Naive B cell (primary cell): ENCODE data around the gene HMCN1. TPM values are rescaled to one million over a fixed set of nuclear protein-coding genes. Genes with fewer than 3 reads are reported as not detected.
"Not testable (repeated sequence)": the region's sequence is repeated elsewhere in the genome, so short reads cannot be mapped to it uniquely, and the experiment has no call there.

ENCODE experiments used
- ATAC-seq, 2 donors: fragments of 150-1000 bp; cut with Tn5 transposase; 2 replicates each; pipeline ENCODE4 v1.10.0; 2021; ENCODE audit warnings: low read depth in 2 of 2, mild to moderate bottlenecking in 2 of 2, moderate library complexity in 2 of 2
- DNase-seq: peaks from one replicate; pipeline ENCODE4 v3.0.0; 2022
- H3K27ac Mint-ChIP-seq, 6 donors: one replicate each; pipeline ENCODE4 v1.8.0; 2020 to 2022; ENCODE audit warnings: mild to moderate bottlenecking in 6 of 6, mixed read lengths in 6 of 6, moderate library complexity in 5 of 6, inconsistent platforms in 2 of 6
- H3K27me3 Mint-ChIP-seq, 3 donors: one replicate each; pipeline ENCODE4 v1.8.0; 2021 to 2022; ENCODE audit warnings: mixed read lengths in 3 of 3, mild to moderate bottlenecking in 1 of 3
- H3K36me3 Mint-ChIP-seq, 2 donors: one replicate each; pipeline ENCODE4 v1.8.0; 2020 to 2022; ENCODE audit warnings: mixed read lengths in 2 of 2, inconsistent platforms in 1 of 2, mild to moderate bottlenecking in 1 of 2
- H3K4me1 Mint-ChIP-seq, 3 donors: one replicate each; pipeline ENCODE4 v1.8.0; 2020 to 2022; ENCODE audit warnings: mixed read lengths in 3 of 3, inconsistent platforms in 1 of 3, mild to moderate bottlenecking in 1 of 3, moderate library complexity in 1 of 3
- H3K4me3 Mint-ChIP-seq, 8 donors: one replicate each; pipeline ENCODE4 v1.8.0; 2020 to 2022; ENCODE audit warnings: mild to moderate bottlenecking in 8 of 8, mixed read lengths in 8 of 8, moderate library complexity in 8 of 8, inconsistent platforms in 2 of 8
- H3K9me3 Mint-ChIP-seq, 7 donors: one replicate each; pipeline ENCODE4 v1.8.0; 2020 to 2022; ENCODE audit warnings: mixed read lengths in 7 of 7, mild to moderate bottlenecking in 5 of 7, inconsistent platforms in 2 of 7, moderate library complexity in 1 of 7
- polyA plus RNA-seq, 6 donors: library from polyadenylated mRNA; unstranded; fragments of 300-500 nt; fragmentation: Illumina TruSeq; gene quantifications; one replicate each; pipeline ENCODE4 v1.2.3, GENCODE V29; 2021; ENCODE audit warnings: low read depth in 6 of 6

The HMCN1 gene
- polyA plus RNA-seq, 6 donors from 2014 or later = 0.01 TPM; not detected in 5

GRCh38 chr1:186142916-186143315, 408.7 kb downstream of the HMCN1 start:
- no peak overlapping the region for H3K27ac Mint-ChIP-seq
- H3K36me3 Mint-ChIP-seq = no peaks in the 10 kb centered on the region
- H3K27me3 Mint-ChIP-seq = no peaks in the 10 kb centered on the region
- H3K4me3 Mint-ChIP-seq = no peak overlapping the region
- H3K4me1 Mint-ChIP-seq = no peaks in the 10 kb centered on the region
- H3K9me3 Mint-ChIP-seq = peaks cover 0 to 8% (median 3%) of the 10 kb centered on the region in 7 donors
- DNase-seq = no peak
- no peak for ATAC-seq

- no peak overlapping the region for H3K27ac Mint-ChIP-seq
- DNase-seq = no peak
- no peaks in the 10 kb centered on the region for H3K27me3 Mint-ChIP-seq
- H3K4me3 Mint-ChIP-seq = no peak overlapping the region
- no peak for ATAC-seq
- no peaks in the 10 kb centered on the region for H3K4me1 Mint-ChIP-seq
- H3K36me3 Mint-ChIP-seq = no peaks in the 10 kb centered on the region
- peaks cover 0 to 8% (median 4%) of the 10 kb centered on the region in 7 donors for H3K9me3 Mint-ChIP-seq
These were observed 409.3 kb downstream of the HMCN1 start for GRCh38 chr1:186143481-186143880.

DNA sequence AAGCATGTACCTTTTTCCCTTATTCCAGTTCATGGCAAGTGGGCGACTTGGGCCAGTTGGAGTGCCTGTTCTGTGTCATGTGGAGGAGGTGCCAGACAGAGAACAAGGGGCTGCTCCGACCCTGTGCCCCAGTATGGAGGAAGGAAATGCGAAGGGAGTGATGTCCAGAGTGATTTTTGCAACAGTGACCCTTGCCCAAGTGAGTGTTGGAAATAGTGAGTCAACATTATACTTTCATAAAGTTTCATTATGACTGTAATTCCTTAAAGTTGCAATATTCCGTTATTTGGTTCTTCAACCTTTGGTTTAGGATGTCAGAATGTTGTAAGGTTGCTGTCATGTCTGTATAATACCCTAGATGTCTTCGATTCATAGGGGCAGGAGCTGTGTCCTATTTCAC, 410.3 kb downstream of the HMCN1 start:
- no peak for DNase-seq
- H3K27me3 Mint-ChIP-seq = no peaks in the 10 kb centered on the region
- peaks cover 0 to 8% (median 4%) of the 10 kb centered on the region in 7 donors for H3K9me3 Mint-ChIP-seq
- no peak overlapping the region for H3K27ac Mint-ChIP-seq
- no peaks in the 10 kb centered on the region for H3K4me1 Mint-ChIP-seq
- H3K36me3 Mint-ChIP-seq = no peaks in the 10 kb centered on the region
- ATAC-seq = no peak
- H3K4me3 Mint-ChIP-seq = no peak overlapping the region

DNA sequence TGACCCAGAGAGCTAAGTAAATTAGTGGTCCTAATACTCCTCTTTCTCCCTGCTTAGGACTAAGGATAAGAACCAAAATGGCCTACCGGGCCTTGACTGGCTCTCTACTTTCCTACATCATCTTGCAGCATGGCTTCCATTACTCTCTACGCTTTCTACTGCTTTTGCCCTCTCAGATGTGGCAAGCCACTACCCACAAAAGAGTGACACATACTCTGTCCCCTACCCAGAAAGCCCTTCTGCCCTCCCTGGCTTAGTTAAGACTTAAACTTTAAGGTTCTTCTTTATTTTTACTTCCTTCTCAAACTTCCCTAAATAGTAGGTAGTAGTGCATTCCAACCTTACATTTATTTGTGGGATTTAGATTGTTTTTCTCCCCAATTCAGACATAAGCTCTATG, 412.8 kb downstream of the HMCN1 start:
- H3K4me1 Mint-ChIP-seq = no peaks in the 10 kb centered on the region
- H3K9me3 Mint-ChIP-seq = peaks cover 0 to 5% (median 4%) of the 10 kb centered on the region in 7 donors
- no peak overlapping the region for H3K4me3 Mint-ChIP-seq
- H3K27ac Mint-ChIP-seq = no peak overlapping the region
- H3K27me3 Mint-ChIP-seq = no peaks in the 10 kb centered on the region
- ATAC-seq (no peak), DNase-seq (no peak)
- H3K36me3 Mint-ChIP-seq = no peaks in the 10 kb centered on the region

- H3K4me3 Mint-ChIP-seq = no peak overlapping the region
- ATAC-seq (no peak), DNase-seq (no peak)
- no peak overlapping the region for H3K27ac Mint-ChIP-seq
- no peaks in the 10 kb centered on the region for H3K4me1 Mint-ChIP-seq
- H3K27me3 Mint-ChIP-seq = peaks cover 0 to 5% (median 0%) of the 10 kb centered on the region in 3 donors
- peaks cover 0 to 4% (median 0%) of the 10 kb centered on the region in 7 donors for H3K9me3 Mint-ChIP-seq
- no peaks in the 10 kb centered on the region for H3K36me3 Mint-ChIP-seq
These were observed 415.4 kb downstream of the HMCN1 start for GRCh38 chr1:186149591-186149990.

DNA sequence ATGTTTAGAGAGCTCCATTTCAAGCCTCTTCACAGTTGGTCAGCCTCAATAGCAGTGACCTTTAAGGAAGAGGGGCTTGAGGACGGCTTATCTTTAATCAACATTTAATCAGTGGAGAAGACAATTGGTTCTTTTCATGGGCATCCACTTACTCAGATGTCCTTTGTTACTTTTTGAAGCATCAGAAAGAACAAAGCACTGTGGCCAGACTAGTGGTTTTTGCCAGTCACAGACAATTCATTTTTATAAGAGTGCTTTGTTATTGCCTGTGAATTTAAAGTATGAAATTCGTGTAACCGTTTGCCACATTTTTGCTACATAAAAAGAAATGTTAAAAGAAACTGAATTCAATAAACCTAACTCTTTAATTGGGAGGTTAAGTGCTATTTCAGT, 418.0 kb downstream of the HMCN1 start:
- no peak for ATAC-seq
- no peak for DNase-seq
- peaks cover 0 to 13% (median 0%) of the 10 kb centered on the region in 3 donors for H3K27me3 Mint-ChIP-seq
- no peak overlapping the region for H3K4me3 Mint-ChIP-seq
- H3K36me3 Mint-ChIP-seq = no peaks in the 10 kb centered on the region
- peaks cover 0 to 4% (median 0%) of the 10 kb centered on the region in 7 donors for H3K9me3 Mint-ChIP-seq
- no peak overlapping the region for H3K27ac Mint-ChIP-seq
- no peaks in the 10 kb centered on the region for H3K4me1 Mint-ChIP-seq

- Mint-ChIP-seq H3K4me1 (no peaks in the 10 kb centered on the region), H3K36me3 (no peaks in the 10 kb centered on the region), H3K27ac (no peak overlapping the region), H3K27me3 (peaks cover 0 to 13% (median 0%) of the 10 kb centered on the region in 3 donors), H3K9me3 (peaks cover 0 to 4% (median 0%) of the 10 kb centered on the region in 7 donors), H3K4me3 (no peak overlapping the region)
- ATAC-seq (no peak), DNase-seq (no peak)
These were observed 418.5 kb downstream of the HMCN1 start for GRCh38 chr1:186152620-186153239.

DNA sequence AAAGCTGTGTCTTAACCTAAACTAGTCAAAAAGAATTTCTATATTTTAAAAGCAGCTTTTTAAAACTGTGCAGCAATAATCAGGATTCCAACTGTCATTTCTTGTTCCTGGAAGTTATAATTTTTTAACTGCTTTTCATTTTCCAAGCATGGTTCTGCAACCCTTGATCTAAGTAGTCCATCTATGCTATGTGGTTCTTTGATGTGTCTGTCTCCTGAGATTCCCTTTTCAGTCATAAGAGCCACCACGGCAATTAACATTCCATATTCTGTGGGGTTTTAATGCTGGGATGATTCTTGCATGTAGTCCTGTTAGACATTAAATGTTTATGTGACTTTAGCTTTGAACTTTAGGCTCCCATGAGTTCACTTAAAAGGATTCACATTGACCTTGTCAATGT, 420.5 kb downstream of the HMCN1 start:
- Mint-ChIP-seq H3K27ac (no peak overlapping the region), H3K36me3 (no peaks in the 10 kb centered on the region), H3K4me1 (no peaks in the 10 kb centered on the region), H3K27me3 (peaks cover 0 to 13% (median 0%) of the 10 kb centered on the region in 3 donors), H3K9me3 (peaks cover 0 to 6% (median 0%) of the 10 kb centered on the region in 7 donors), H3K4me3 (no peak overlapping the region)
- DNase-seq = no peak
- no peak for ATAC-seq

DNA sequence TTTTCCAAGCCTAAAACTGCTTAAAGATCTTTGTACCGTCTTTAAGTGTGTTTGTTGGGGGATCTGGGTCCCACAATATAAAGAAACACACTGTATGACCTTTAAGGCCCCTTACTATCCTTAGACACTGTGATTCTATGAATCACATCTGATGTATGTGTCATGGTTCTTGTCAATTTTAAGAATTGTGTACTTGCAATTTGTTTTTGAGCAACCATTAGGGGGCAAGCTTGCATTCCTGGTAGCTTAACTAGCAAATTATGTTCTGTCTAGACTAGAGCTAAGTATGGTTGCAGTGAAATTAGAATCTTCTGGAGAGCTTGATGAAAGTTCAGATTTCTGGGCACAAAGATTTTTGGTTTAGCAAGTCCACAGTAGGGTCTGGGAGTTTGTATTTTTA, 421.4 kb downstream of the HMCN1 start:
- no peaks in the 10 kb centered on the region for H3K36me3 Mint-ChIP-seq

GRCh38 chr1:186162895-186163294, 428.7 kb downstream of the HMCN1 start:
- not testable (repeated sequence) for DNase-seq, H3K4me3 Mint-ChIP-seq, H3K27ac Mint-ChIP-seq, ATAC-seq, H3K36me3 Mint-ChIP-seq, H3K27me3 Mint-ChIP-seq, H3K4me1 Mint-ChIP-seq
- H3K9me3 Mint-ChIP-seq = peaks cover 2 to 15% (median 4%) of the 10 kb centered on the region in 7 donors

More for the DNA sequence above, 421.4 kb downstream of the HMCN1 start:
- H3K27ac Mint-ChIP-seq = no peak overlapping the region
- H3K4me1 Mint-ChIP-seq = no peaks in the 10 kb centered on the region
- peaks cover 0 to 9% (median 0%) of the 10 kb centered on the region in 7 donors for H3K9me3 Mint-ChIP-seq
- ATAC-seq (no peak), DNase-seq (no peak)
- H3K4me3 Mint-ChIP-seq = no peak overlapping the region
- H3K27me3 Mint-ChIP-seq = peaks cover 0 to 13% (median 0%) of the 10 kb centered on the region in 3 donors

DNA sequence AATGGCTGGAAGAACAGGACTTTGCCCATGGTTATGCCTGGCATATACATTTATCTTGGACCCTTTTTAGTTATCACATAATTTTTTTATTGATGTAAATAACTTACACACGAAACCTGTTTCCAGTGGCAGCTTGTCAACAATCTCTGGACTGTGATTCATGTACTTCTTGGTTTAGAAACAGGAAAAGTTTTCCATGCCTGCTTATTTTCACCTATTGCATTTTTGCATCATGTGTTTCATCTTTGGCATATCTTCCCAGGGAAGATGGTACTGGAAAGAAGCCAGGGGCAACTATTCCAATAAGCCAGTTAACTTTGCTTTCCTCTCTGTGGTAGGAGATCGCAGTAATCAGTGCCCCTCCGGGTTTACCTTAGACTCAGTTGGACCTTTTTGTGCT, 430.6 kb downstream of the HMCN1 start:
- Mint-ChIP-seq H3K4me1 (no peaks in the 10 kb centered on the region), H3K9me3 (peaks cover 2 to 10% (median 4%) of the 10 kb centered on the region in 7 donors), H3K27ac (no peak overlapping the region), H3K36me3 (no peaks in the 10 kb centered on the region), H3K4me3 (no peak overlapping the region), H3K27me3 (peaks cover 0 to 19% (median 9%) of the 10 kb centered on the region in 3 donors)
- DNase-seq (no peak), ATAC-seq (no peak)

GRCh38 chr1:186165303-186165702, 431.1 kb downstream of the HMCN1 start:
- Mint-ChIP-seq H3K9me3 (peaks cover 2 to 10% (median 4%) of the 10 kb centered on the region in 7 donors), H3K4me1 (no peaks in the 10 kb centered on the region), H3K4me3 (no peak overlapping the region), H3K27ac (no peak overlapping the region), H3K36me3 (no peaks in the 10 kb centered on the region), H3K27me3 (peaks cover 4 to 24% (median 15%) of the 10 kb centered on the region in 3 donors)
- ATAC-seq (no peak), DNase-seq (no peak)

DNA sequence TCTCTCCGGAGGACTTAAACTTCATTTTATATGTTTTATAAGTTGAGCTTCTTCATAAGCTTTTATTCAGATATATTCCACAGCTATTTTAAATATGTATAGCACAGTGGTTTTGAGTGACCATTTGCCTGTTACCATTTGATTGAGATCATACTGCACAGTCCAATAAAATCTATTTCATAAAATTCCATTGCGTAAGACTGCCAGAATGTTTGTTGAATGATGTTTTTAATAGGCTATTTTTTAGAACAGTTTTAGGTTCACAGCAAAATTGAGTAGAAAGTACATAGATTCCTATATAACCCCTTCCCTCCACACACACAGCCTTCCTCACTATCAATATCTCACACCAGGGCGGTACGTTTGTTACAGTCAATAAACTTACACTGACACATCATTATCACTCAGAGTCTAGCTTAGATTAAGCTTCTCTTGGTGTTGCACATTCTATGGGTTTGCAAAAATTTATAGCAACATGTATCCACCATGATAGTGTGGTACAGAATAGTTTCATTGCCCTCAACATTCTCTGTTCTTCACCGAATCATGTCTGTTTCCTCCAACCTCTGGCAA, 433.0 kb downstream of the HMCN1 start:
- H3K4me3 Mint-ChIP-seq = no peak overlapping the region
- H3K4me1 Mint-ChIP-seq = no peaks in the 10 kb centered on the region
- ATAC-seq (no peak), DNase-seq (no peak)
- H3K9me3 Mint-ChIP-seq = peaks cover 0 to 9% (median 3%) of the 10 kb centered on the region in 7 donors
- H3K27me3 Mint-ChIP-seq = peaks cover 9 to 28% (median 18%) of the 10 kb centered on the region in 3 donors
- H3K36me3 Mint-ChIP-seq = no peaks in the 10 kb centered on the region
- no peak overlapping the region for H3K27ac Mint-ChIP-seq

GRCh38 chr1:186175588-186175987, 441.4 kb downstream of the HMCN1 start:
- H3K27me3 Mint-ChIP-seq = peaks cover under 1 to 7% (median 2%) of the 10 kb centered on the region in 3 donors
- no peak overlapping the region for H3K27ac Mint-ChIP-seq
- ATAC-seq (no peak), DNase-seq (no peak)
- no peaks in the 10 kb centered on the region for H3K36me3 Mint-ChIP-seq
- peaks cover 0 to 3% (median 0%) of the 10 kb centered on the region in 7 donors for H3K9me3 Mint-ChIP-seq
- no peak overlapping the region for H3K4me3 Mint-ChIP-seq
- no peaks in the 10 kb centered on the region for H3K4me1 Mint-ChIP-seq
